Endodermal cell (in vitro differentiated cells): Measurements from ENCODE around the gene CLEC19A. TPM values are rescaled to one million over a fixed set of nuclear protein-coding genes. Genes with fewer than 3 reads are reported as not detected.

Experiments
- DNase-seq: peaks from one replicate; pipeline ENCODE4 v3.0.0-alpha.2; 2017
- H3K27ac ChIP-seq: 2 replicates; pipeline ENCODE4 v1.5.1; 2013; ENCODE audit warnings: mild to moderate bottlenecking, low read depth, low read length, moderate library complexity
- H3K27me3 ChIP-seq: 2 replicates; pipeline ENCODE4 v1.6.1; 2013; ENCODE audit warnings: mild to moderate bottlenecking, low read length, moderate library complexity; ENCODE audit not compliant: insufficient read depth, control insufficient read depth, poor library complexity, severe bottlenecking
- H3K36me3 ChIP-seq: 2 replicates; pipeline ENCODE4 v1.7.0; 2013; ENCODE audit warnings: mild to moderate bottlenecking, low read length, moderate library complexity; ENCODE audit not compliant: control insufficient read depth, insufficient read depth
- H3K4me1 ChIP-seq: one replicate; pipeline ENCODE4 v1.7.0; 2013; ENCODE audit warnings: low read length; ENCODE audit not compliant: control insufficient read depth, insufficient read depth
- H3K4me3 ChIP-seq: 2 replicates; pipeline ENCODE4 v1.5.1; 2013; ENCODE audit warnings: mild to moderate bottlenecking, low read length, moderate library complexity
- H3K9ac ChIP-seq: 2 replicates; pipeline ENCODE4 v1.6.1; 2013; ENCODE audit warnings: mild to moderate bottlenecking, low read length, moderate library complexity; ENCODE audit not compliant: poor library complexity, severe bottlenecking; ENCODE audit errors: extremely low read depth
- H3K9me3 ChIP-seq: 2 replicates; pipeline ENCODE4 v1.6.1; 2013; ENCODE audit warnings: mild to moderate bottlenecking, low read length, moderate library complexity; ENCODE audit not compliant: control insufficient read depth
- H3K27ac Mint-ChIP-seq: 2 replicates; pipeline ENCODE4 v1.8.0; 2020; ENCODE audit warnings: mixed read lengths
- H3K27me3 Mint-ChIP-seq: 2 replicates; pipeline ENCODE4 v1.8.0; 2021; ENCODE audit warnings: mild to moderate bottlenecking, mixed read lengths; ENCODE audit not compliant: insufficient read depth
- H3K36me3 Mint-ChIP-seq: 2 replicates; pipeline ENCODE4 v1.8.0; 2020; ENCODE audit warnings: low read depth, mixed read lengths
- H3K4me1 Mint-ChIP-seq: 2 replicates; pipeline ENCODE4 v1.8.0; 2020; ENCODE audit warnings: mixed read lengths
- H3K4me3 Mint-ChIP-seq: 2 replicates; pipeline ENCODE4 v1.8.0; 2020; ENCODE audit warnings: mild to moderate bottlenecking, moderate library complexity, mixed read lengths
- H3K9me3 Mint-ChIP-seq: 2 replicates; pipeline ENCODE4 v1.8.0; 2020; ENCODE audit warnings: mild to moderate bottlenecking, mixed read lengths
- CTCF ChIP-seq: fragments of 200-600 bp; sonication (generic); conservative IDR thresholded peaks from 2 replicates; pipeline ENCODE4 v1.5.0; 2021; ENCODE audit warnings: antibody characterized with exemption, mild to moderate bottlenecking
- WGBS, 2 experiments: methylation state at CpG; one replicate each; pipeline versions ENCODE4 v1.1.5 to v1.1.7; 2013; ENCODE audit warnings: missing lambda C conversion rate in 2 of 2, mixed read lengths in 1 of 2; ENCODE audit not compliant: insufficient coverage in 1 of 2, insufficient read length in 1 of 2; 5-methylcytosine and 5-hydroxymethylcytosine counted together
- total RNA-seq, 2 donors: library from RNA; stranded (reverse); fragmentation: NEBNext Ultra II Directional in 1 of 2; extraction: Animal tissue kit (Norgen Biotek cat#: 25700) in 1 of 2; gene quantifications; 2 replicates in 1 of 2; 3 replicates in 1 of 2; pipeline ENCODE4 v1.2.1, GENCODE V29; 2021

CLEC19A gene
- total RNA-seq, 2 donors from 2014 or later, result 1.6 to 1.9 TPM

GRCh38 chr16:19269098-19269497 lies 16.4 kb upstream of the CLEC19A start:
- Histone ChIP-seq H3K4me3 (no peak overlapping the region), H3K27me3 (no peaks in the 10 kb centered on the region), H3K27ac (no peak overlapping the region), H3K4me1 (no peaks in the 10 kb centered on the region), H3K9ac (no peak overlapping the region), H3K9me3 (peaks cover 22% of the 10 kb centered on the region), H3K36me3 (no peaks in the 10 kb centered on the region)
- Mint-ChIP-seq H3K27ac (no peak overlapping the region), H3K27me3 (no peaks in the 10 kb centered on the region), H3K4me1 (no peaks in the 10 kb centered on the region), H3K36me3 (peaks cover 29% of the 10 kb centered on the region), H3K4me3 (no peak overlapping the region), H3K9me3 (peaks cover 10% of the 10 kb centered on the region)
- 96% methylated on average over 2 of the region's 2 CpGs; no CpG with 5 or more reads in 1 of the 2 experiments for WGBS, 2 experiments
- TF ChIP-seq CTCF, result no peak
- DNase-seq, result no peak

GRCh38 chr16:19274165-19274797 lies 11.2 kb upstream of the CLEC19A start:
- DNase-seq, result no peak
- no peak for TF ChIP-seq CTCF
- Mint-ChIP-seq H3K36me3 (no peaks in the 10 kb centered on the region), H3K4me3 (no peak overlapping the region), H3K4me1 (peaks cover 2% of the 10 kb centered on the region), H3K27me3 (no peaks in the 10 kb centered on the region), H3K9me3 (peaks cover 15% of the 10 kb centered on the region), H3K27ac (no peak overlapping the region)
- Histone ChIP-seq H3K36me3 (no peaks in the 10 kb centered on the region), H3K9me3 (peaks cover under 1% of the 10 kb centered on the region), H3K9ac (no peak overlapping the region), H3K4me1 (no peaks in the 10 kb centered on the region), H3K27me3 (no peaks in the 10 kb centered on the region), H3K4me3 (no peak overlapping the region), H3K27ac (no peak overlapping the region)
- 100% methylated on average over 1 of the region's 1 CpG; no CpG with 5 or more reads in 1 of the 2 experiments for WGBS, 2 experiments

GRCh38 chr16:19278403-19278802 lies 7.1 kb upstream of the CLEC19A start:
- H3K36me3 ChIP-seq, result no peaks in the 10 kb centered on the region
- H3K4me3 ChIP-seq, result no peak overlapping the region
- peaks cover 9% of the 10 kb centered on the region for H3K4me1 Mint-ChIP-seq
- no peak overlapping the region for H3K27ac Mint-ChIP-seq
- no peak for TF ChIP-seq CTCF
- no peak for DNase-seq
- no peaks in the 10 kb centered on the region for H3K27me3 ChIP-seq
- H3K27me3 Mint-ChIP-seq, result no peaks in the 10 kb centered on the region
- H3K36me3 Mint-ChIP-seq, result no peaks in the 10 kb centered on the region
- H3K9ac ChIP-seq, result no peak overlapping the region
- no peaks in the 10 kb centered on the region for H3K4me1 ChIP-seq
- no peak overlapping the region for H3K27ac ChIP-seq
- WGBS, 2 experiments, result 90 to 91% methylated on average over 2 of the region's 2 CpGs
- no peak overlapping the region for H3K4me3 Mint-ChIP-seq
- H3K9me3 ChIP-seq, result peaks cover 5% of the 10 kb centered on the region
- H3K9me3 Mint-ChIP-seq, result peaks cover 20% of the 10 kb centered on the region
